Measurements from ENCODE around the gene CDHR5. TPM values are rescaled to one million over a fixed set of nuclear protein-coding genes. Genes with fewer than 3 reads are reported as not detected.
"Not testable (repeated sequence)": the region's sequence is repeated elsewhere in the genome, so short reads cannot be mapped to it uniquely, and the experiment has no call there.

CDHR5 gene
- total RNA-seq, 4 donors from 2014 or later, result 256 to 1,063 (median 597) TPM

DNA sequence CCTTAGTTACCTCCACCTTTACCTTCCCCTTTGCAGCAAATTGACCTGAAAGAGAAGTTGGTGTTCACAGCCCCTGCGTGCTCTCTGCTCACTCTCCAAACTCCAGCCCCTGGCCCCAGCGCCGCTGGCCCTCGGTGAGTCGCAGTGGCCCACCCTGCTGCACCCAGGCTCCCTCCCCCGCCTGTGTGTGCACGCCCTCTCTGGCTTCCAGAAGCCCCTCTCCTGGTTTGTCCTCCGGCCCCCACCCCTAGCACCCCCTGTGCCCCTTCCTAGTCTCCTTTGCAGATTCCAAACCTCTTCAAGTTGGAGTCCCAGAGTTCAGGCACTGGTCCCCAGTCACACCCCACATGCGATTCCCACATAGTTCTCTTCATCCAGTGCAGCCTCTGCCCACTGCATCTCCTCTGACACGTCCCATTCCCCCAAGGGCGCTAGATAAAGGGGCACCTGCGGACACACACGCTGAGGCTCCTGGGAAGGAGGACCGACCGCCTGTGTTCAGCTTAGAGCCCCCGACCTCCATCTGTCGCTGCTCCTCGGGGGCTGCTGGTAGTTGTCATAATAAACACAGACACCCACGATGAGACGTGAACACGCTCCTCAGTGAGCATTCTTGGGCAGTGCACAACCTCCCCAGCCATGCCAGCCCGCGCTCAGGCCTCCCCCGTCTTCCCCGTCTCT lies 50.0 kb downstream of the CDHR5 start:
- no peak for DNase-seq

DNA sequence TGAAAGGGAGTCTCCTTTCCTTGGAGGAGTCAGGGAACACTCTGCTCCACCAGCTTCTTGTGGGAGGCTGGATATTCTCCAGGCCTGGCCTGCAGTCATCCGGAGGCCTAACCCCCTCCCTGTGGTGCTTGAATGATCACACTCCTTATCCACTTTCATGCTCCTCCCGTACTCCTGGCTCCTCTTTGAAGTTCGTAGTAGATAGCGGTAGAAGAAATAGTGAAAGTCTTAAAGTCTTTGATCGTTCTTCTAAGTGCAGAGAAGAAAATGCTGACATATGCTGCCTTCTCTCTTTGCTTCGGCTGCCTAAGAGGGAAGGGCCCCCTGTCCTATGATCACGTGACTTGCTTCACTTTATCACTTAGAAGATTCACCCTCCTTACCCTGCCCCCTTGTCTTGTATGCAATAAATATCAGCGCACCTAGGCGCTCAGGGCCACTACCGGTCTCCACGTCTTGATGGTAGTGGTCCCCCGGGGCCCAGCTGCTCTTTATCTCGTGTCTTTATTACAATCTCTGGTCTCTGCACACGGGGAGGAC lies 50.7 kb downstream of the CDHR5 start:
- intact Hi-C loops (cut with DNase I; ENCODE audit: low total_unique reads), result not testable (repeated sequence)
- peak overlapping the region in 1 of 4 donors; percentile 61 for H3K4me3 ChIP-seq
- WGBS, 2 donors (ENCODE audit: low coverage in 1 of 2), result 58 to 65% methylated on average over 7 to 13 of the region's 14 CpGs

More for the DNA sequence above, 50.0 kb downstream of the CDHR5 start:
- no peaks in the 10 kb centered on the region for H3K36me3 ChIP-seq
- H3K27ac ChIP-seq, result peak overlapping the region in 3 of 4 donors; percentile 57 to 80 (median 66)
- H3K27me3 ChIP-seq, result peaks cover 12% of the 10 kb centered on the region
- intact Hi-C loops (cut with DNase I; ENCODE audit: low total_unique reads), result no loop called here
- H3K4me3 ChIP-seq, result peak overlapping the region; percentile 39 to 69 (median 64)
- H3K9me3 ChIP-seq, result no peaks in the 10 kb centered on the region
- TF ChIP-seq POLR2A (IDR thresholded peaks at IDR 0.05), result no peak
- no peak for TF ChIP-seq EP300 (IDR thresholded peaks at IDR 0.05; ENCODE audit: low read depth)
- TF ChIP-seq, protein P1, sequence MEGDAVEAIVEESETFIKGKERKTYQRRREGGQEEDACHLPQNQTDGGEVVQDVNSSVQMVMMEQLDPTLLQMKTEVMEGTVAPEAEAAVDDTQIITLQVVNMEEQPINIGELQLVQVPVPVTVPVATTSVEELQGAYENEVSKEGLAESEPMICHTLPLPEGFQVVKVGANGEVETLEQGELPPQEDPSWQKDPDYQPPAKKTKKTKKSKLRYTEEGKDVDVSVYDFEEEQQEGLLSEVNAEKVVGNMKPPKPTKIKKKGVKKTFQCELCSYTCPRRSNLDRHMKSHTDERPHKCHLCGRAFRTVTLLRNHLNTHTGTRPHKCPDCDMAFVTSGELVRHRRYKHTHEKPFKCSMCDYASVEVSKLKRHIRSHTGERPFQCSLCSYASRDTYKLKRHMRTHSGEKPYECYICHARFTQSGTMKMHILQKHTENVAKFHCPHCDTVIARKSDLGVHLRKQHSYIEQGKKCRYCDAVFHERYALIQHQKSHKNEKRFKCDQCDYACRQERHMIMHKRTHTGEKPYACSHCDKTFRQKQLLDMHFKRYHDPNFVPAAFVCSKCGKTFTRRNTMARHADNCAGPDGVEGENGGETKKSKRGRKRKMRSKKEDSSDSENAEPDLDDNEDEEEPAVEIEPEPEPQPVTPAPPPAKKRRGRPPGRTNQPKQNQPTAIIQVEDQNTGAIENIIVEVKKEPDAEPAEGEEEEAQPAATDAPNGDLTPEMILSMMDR (IDR thresholded peaks at IDR 0.05), result no peak
- no peak for TF ChIP-seq POLR2AphosphoS5 (IDR thresholded peaks at IDR 0.05)
- peaks cover 33 to 43% (median 39%) of the 10 kb centered on the region in 4 donors for H3K4me1 ChIP-seq
- in situ Hi-C loops (cut with MboI; ENCODE audit: low pct_ligation_motif_present in 1 of 4, low pct_unique_long_range_greater_than_20kb in 1 of 4, low sequenced_read_pairs in 3 of 4), result no loop called here
- WGBS, 2 donors (ENCODE audit: low coverage in 1 of 2), result 30% methylated on average over 25 of the region's 25 CpGs; no CpG with 5 or more reads in 1 of the 2 donors

DNA sequence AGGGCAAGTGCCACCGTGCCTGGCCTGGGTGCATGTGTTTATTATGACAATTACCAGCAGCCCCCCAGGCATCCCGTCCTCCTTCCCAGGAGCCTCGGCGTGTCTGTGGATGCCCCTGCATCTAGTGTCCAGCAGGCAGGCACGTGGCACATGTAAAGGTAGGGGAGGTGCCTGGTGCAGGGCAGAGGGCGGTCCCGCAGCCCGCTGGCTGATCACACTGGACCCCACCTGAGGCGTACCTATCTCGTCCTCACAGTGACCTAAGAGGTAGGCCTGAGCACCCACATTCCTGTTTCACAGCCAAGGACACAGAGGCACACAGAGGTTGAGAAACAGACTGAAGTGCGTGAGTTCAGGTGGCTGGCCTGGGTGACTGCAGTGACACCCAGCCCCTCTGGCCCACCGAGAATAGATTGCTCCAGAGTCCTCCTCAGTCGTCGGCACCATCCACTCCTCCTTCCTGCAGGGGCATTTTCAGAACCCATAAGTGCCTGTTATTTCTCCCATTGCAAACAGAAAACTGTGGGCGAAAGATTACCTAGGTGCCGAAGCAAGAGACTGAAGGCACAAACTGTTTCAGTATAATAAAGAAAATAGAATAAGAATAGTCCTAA lies 51.5 kb downstream of the CDHR5 start:
- intact Hi-C loops (cut with DNase I; ENCODE audit: low total_unique reads) (no loop called here), in situ Hi-C loops (cut with MboI; ENCODE audit: low pct_ligation_motif_present in 1 of 4, low pct_unique_long_range_greater_than_20kb in 1 of 4, low sequenced_read_pairs in 3 of 4) (no loop called here)
- Histone ChIP-seq H3K4me3 (no peak overlapping the region), H3K27me3 (peaks cover 12% of the 10 kb centered on the region), H3K36me3 (no peaks in the 10 kb centered on the region), H3K4me1 (peaks cover 28 to 40% (median 35%) of the 10 kb centered on the region in 4 donors), H3K27ac (no peak overlapping the region), H3K9me3 (no peaks in the 10 kb centered on the region)
- 88 to 100% methylated on average over 2 to 16 of the region's 16 CpGs for WGBS, 2 donors (ENCODE audit: low coverage in 1 of 2)
- no peak for TF ChIP-seq POLR2AphosphoS5 (IDR thresholded peaks at IDR 0.05)
- TF ChIP-seq POLR2A (IDR thresholded peaks at IDR 0.05), result no peak
- TF ChIP-seq EP300 (IDR thresholded peaks at IDR 0.05; ENCODE audit: low read depth), result no peak
- TF ChIP-seq, protein P1 (IDR thresholded peaks at IDR 0.05), result no peak
- no peak for DNase-seq

More for the DNA sequence above, 50.7 kb downstream of the CDHR5 start:
- Histone ChIP-seq H3K4me1 (peaks cover 34 to 44% (median 40%) of the 10 kb centered on the region in 4 donors), H3K27me3 (peaks cover 12% of the 10 kb centered on the region), H3K27ac (peak overlapping the region in 1 of 4 donors; percentile 25)
- DNase-seq; H3K9me3 ChIP-seq; H3K36me3 ChIP-seq; in situ Hi-C loops (cut with MboI; ENCODE audit: low pct_ligation_motif_present in 1 of 4, low pct_unique_long_range_greater_than_20kb in 1 of 4, low sequenced_read_pairs in 3 of 4): not testable (repeated sequence)

DNA sequence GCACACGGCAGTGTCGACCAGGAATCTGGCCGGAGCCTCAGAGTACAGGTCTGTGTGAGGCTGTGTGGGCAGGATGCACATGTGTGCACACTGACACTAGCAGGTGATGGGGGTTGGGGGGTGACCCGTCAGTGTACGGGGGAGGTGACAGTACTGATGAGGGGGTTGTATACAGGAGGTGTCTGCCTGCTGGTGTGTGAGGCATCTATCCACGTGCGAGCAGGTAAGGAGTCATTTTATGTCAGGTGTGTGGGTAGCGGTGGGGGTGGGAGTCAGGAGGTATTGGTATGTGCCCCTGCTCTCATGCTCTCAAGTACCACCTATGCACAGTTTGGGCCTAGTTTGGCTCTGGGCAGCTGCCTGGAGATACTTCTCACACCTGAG lies 53.0 kb downstream of the CDHR5 start:
- 74% methylated on average over 8 of the region's 8 CpGs; no CpG with 5 or more reads in 1 of the 2 donors for WGBS, 2 donors (ENCODE audit: low coverage in 1 of 2)
- intact Hi-C loops (cut with DNase I; ENCODE audit: low total_unique reads), result no loop called here

More for the DNA sequence above, 53.0 kb downstream of the CDHR5 start:
- peaks cover 12% of the 10 kb centered on the region for H3K27me3 ChIP-seq
- no peaks in the 10 kb centered on the region for H3K9me3 ChIP-seq
- no peak for TF ChIP-seq POLR2AphosphoS5 (IDR thresholded peaks at IDR 0.05)
- no peak for TF ChIP-seq EP300 (IDR thresholded peaks at IDR 0.05; ENCODE audit: low read depth)
- TF ChIP-seq POLR2A (IDR thresholded peaks at IDR 0.05), result no peak
- TF ChIP-seq, protein P1 (IDR thresholded peaks at IDR 0.05), result no peak
- no peaks in the 10 kb centered on the region for H3K36me3 ChIP-seq
- no peak for DNase-seq
- no peak overlapping the region for H3K4me3 ChIP-seq
- no peak overlapping the region for H3K27ac ChIP-seq
- in situ Hi-C loops (cut with MboI; ENCODE audit: low pct_ligation_motif_present in 1 of 4, low pct_unique_long_range_greater_than_20kb in 1 of 4, low sequenced_read_pairs in 3 of 4), result no loop called here
- H3K4me1 ChIP-seq, result peaks cover 15 to 35% (median 33%) of the 10 kb centered on the region in 4 donors
